T-helper 17 cell (primary cell): ENCODE data around the gene TREM2. TPM values are rescaled to one million over a fixed set of nuclear protein-coding genes. Genes with fewer than 3 reads are reported as not detected.

Experiments used
- ATAC-seq: fragments of 150-1000 bp; cut with Tn5 transposase; 2 replicates; pipeline ENCODE4 v1.10.0; 2021; ENCODE audit warnings: mild to moderate bottlenecking, moderate library complexity
- DNase-seq, 3 donors: peaks; one replicate each; pipeline versions ENCODE4 v3.0.0 to v3.0.0-alpha.2; 2020 to 2021
- H3K9me3 ChIP-seq: one replicate; pipeline ENCODE4 v1.7.0; 2013; ENCODE audit warnings: low read length, mild to moderate bottlenecking; ENCODE audit not compliant: control insufficient read depth, poor library complexity, severe bottlenecking
- H3K27ac Mint-ChIP-seq: one replicate; pipeline ENCODE4 v1.8.0; 2022; ENCODE audit warnings: mild to moderate bottlenecking, moderate library complexity, mixed read lengths
- H3K27me3 Mint-ChIP-seq: one replicate; pipeline ENCODE4 v1.8.0; 2022; ENCODE audit warnings: mixed read lengths
- H3K36me3 Mint-ChIP-seq: one replicate; pipeline ENCODE4 v1.8.0; 2022; ENCODE audit warnings: low read depth, mixed read lengths
- H3K4me1 Mint-ChIP-seq: one replicate; pipeline ENCODE4 v1.8.0; 2022; ENCODE audit warnings: mild to moderate bottlenecking, mixed read lengths
- H3K4me3 Mint-ChIP-seq: one replicate; pipeline ENCODE4 v1.8.0; 2022; ENCODE audit warnings: mild to moderate bottlenecking, moderate library complexity, mixed read lengths
- total RNA-seq, 4 donors: library from RNA in 2 of 4; stranded (reverse) in 2 of 4; gene quantifications; one replicate each; pipeline ENCODE4 v1.2.3 and lab custom pipeline; 2022 to 2026

The TREM2 gene
- total RNA-seq, 2 donors from 2014 or later, result not detected

GRCh38 chr6:41177287-41177686, 14.4 kb upstream of the TREM2 start:
- no peak overlapping the region for H3K4me3 Mint-ChIP-seq
- no peak overlapping the region for H3K27ac Mint-ChIP-seq
- DNase-seq, result no peak
- no peaks in the 10 kb centered on the region for H3K9me3 ChIP-seq
- H3K27me3 Mint-ChIP-seq, result peaks cover 42% of the 10 kb centered on the region
- ATAC-seq, result no peak
- peaks cover 12% of the 10 kb centered on the region for H3K4me1 Mint-ChIP-seq
- peaks cover 11% of the 10 kb centered on the region for H3K36me3 Mint-ChIP-seq

- DNase-seq, result no peak
- Mint-ChIP-seq H3K27ac (no peak overlapping the region), H3K4me1 (peaks cover 4% of the 10 kb centered on the region)
These were observed 13.3 kb upstream of the TREM2 start for GRCh38 chr6:41176189-41176588.

GRCh38 chr6:41175084-41175483, 12.2 kb upstream of the TREM2 start:
- no peak for ATAC-seq

More at GRCh38 chr6:41176189-41176588, 13.3 kb upstream of the TREM2 start:
- H3K9me3 ChIP-seq, result no peaks in the 10 kb centered on the region
- peaks cover 42% of the 10 kb centered on the region for H3K27me3 Mint-ChIP-seq
- ATAC-seq, result no peak
- H3K36me3 Mint-ChIP-seq, result peaks cover 11% of the 10 kb centered on the region
- H3K4me3 Mint-ChIP-seq, result no peak overlapping the region

GRCh38 chr6:41174610-41175009, 11.7 kb upstream of the TREM2 start:
- ATAC-seq, result no peak
- Mint-ChIP-seq H3K4me1 (peaks cover 4% of the 10 kb centered on the region), H3K36me3 (peaks cover 11% of the 10 kb centered on the region), H3K4me3 (no peak overlapping the region), H3K27me3 (peaks cover 35% of the 10 kb centered on the region), H3K27ac (no peak overlapping the region)
- H3K9me3 ChIP-seq, result no peaks in the 10 kb centered on the region
- no peak for DNase-seq

More at GRCh38 chr6:41175084-41175483, 12.2 kb upstream of the TREM2 start:
- H3K36me3 Mint-ChIP-seq, result peaks cover 11% of the 10 kb centered on the region
- peaks cover 40% of the 10 kb centered on the region for H3K27me3 Mint-ChIP-seq
- H3K27ac Mint-ChIP-seq, result no peak overlapping the region
- no peak for DNase-seq
- peaks cover 4% of the 10 kb centered on the region for H3K4me1 Mint-ChIP-seq
- no peaks in the 10 kb centered on the region for H3K9me3 ChIP-seq
- no peak overlapping the region for H3K4me3 Mint-ChIP-seq

GRCh38 chr6:41171908-41172307, 9.0 kb upstream of the TREM2 start:
- peaks cover 20% of the 10 kb centered on the region for H3K27me3 Mint-ChIP-seq
- H3K9me3 ChIP-seq, result no peaks in the 10 kb centered on the region
- ATAC-seq (no peak), DNase-seq (no peak)
- peaks cover 4% of the 10 kb centered on the region for H3K36me3 Mint-ChIP-seq
- no peak overlapping the region for H3K4me3 Mint-ChIP-seq
- H3K4me1 Mint-ChIP-seq, result no peaks in the 10 kb centered on the region
- H3K27ac Mint-ChIP-seq, result no peak overlapping the region

- H3K27ac Mint-ChIP-seq, result no peak overlapping the region
- H3K9me3 ChIP-seq, result no peaks in the 10 kb centered on the region
- no peak overlapping the region for H3K4me3 Mint-ChIP-seq
- H3K4me1 Mint-ChIP-seq, result no peaks in the 10 kb centered on the region
- peaks cover 12% of the 10 kb centered on the region for H3K27me3 Mint-ChIP-seq
- DNase-seq, result no peak
- no peak for ATAC-seq
- peaks cover 2% of the 10 kb centered on the region for H3K36me3 Mint-ChIP-seq
These were observed 7.7 kb upstream of the TREM2 start for GRCh38 chr6:41170547-41171160.

GRCh38 chr6:41167173-41167963, 4.5 kb upstream of the TREM2 start:
- Mint-ChIP-seq H3K36me3 (peaks cover 2% of the 10 kb centered on the region), H3K27me3 (peaks cover 17% of the 10 kb centered on the region), H3K4me1 (no peaks in the 10 kb centered on the region), H3K4me3 (no peak overlapping the region), H3K27ac (no peak overlapping the region)
- ATAC-seq (no peak), DNase-seq (no peak)
- no peaks in the 10 kb centered on the region for H3K9me3 ChIP-seq

- H3K27me3 Mint-ChIP-seq, result peaks cover 28% of the 10 kb centered on the region
- ATAC-seq, result no peak
- H3K4me1 Mint-ChIP-seq, result no peaks in the 10 kb centered on the region
These were observed 1.7 kb upstream of the TREM2 start for GRCh38 chr6:41164551-41165120.

GRCh38 chr6:41163419-41163717, 452 bp upstream of the TREM2 start:
- no peaks in the 10 kb centered on the region for H3K4me1 Mint-ChIP-seq
- ATAC-seq, result no peak
- DNase-seq, result no peak

More at GRCh38 chr6:41164551-41165120, 1.7 kb upstream of the TREM2 start:
- DNase-seq, result no peak
- no peak overlapping the region for H3K27ac Mint-ChIP-seq
- H3K36me3 Mint-ChIP-seq, result peaks cover 2% of the 10 kb centered on the region
- H3K9me3 ChIP-seq, result no peaks in the 10 kb centered on the region
- no peak overlapping the region for H3K4me3 Mint-ChIP-seq

GRCh38 chr6:41161851-41162552, 914 bp downstream of the TREM2 start:
- H3K27ac Mint-ChIP-seq, result peak overlapping the region; percentile 1
- H3K4me1 Mint-ChIP-seq, result no peaks in the 10 kb centered on the region
- ATAC-seq (no peak), DNase-seq (no peak)
- H3K27me3 Mint-ChIP-seq, result peaks cover 36% of the 10 kb centered on the region
- H3K4me3 Mint-ChIP-seq, result no peak overlapping the region
- H3K36me3 Mint-ChIP-seq, result peaks cover 2% of the 10 kb centered on the region
- no peaks in the 10 kb centered on the region for H3K9me3 ChIP-seq

More at GRCh38 chr6:41163419-41163717, 452 bp upstream of the TREM2 start:
- no peak overlapping the region for H3K27ac Mint-ChIP-seq
- H3K9me3 ChIP-seq, result no peaks in the 10 kb centered on the region
- no peak overlapping the region for H3K4me3 Mint-ChIP-seq
- peaks cover 2% of the 10 kb centered on the region for H3K36me3 Mint-ChIP-seq
- H3K27me3 Mint-ChIP-seq, result peaks cover 30% of the 10 kb centered on the region

- ATAC-seq (no peak), DNase-seq (no peak)
- H3K4me3 Mint-ChIP-seq, result no peak overlapping the region
- peaks cover 2% of the 10 kb centered on the region for H3K36me3 Mint-ChIP-seq
- H3K27ac Mint-ChIP-seq, result no peak overlapping the region
- peaks cover 38% of the 10 kb centered on the region for H3K27me3 Mint-ChIP-seq
- no peaks in the 10 kb centered on the region for H3K9me3 ChIP-seq
- H3K4me1 Mint-ChIP-seq, result no peaks in the 10 kb centered on the region
These were observed 1.5 kb downstream of the TREM2 start for GRCh38 chr6:41161380-41161779.

GRCh38 chr6:41160933-41161332, 2.0 kb downstream of the TREM2 start:
- peaks cover 40% of the 10 kb centered on the region for H3K27me3 Mint-ChIP-seq
- no peak overlapping the region for H3K4me3 Mint-ChIP-seq
- H3K36me3 Mint-ChIP-seq, result no peaks in the 10 kb centered on the region
- no peak overlapping the region for H3K27ac Mint-ChIP-seq
- DNase-seq (no peak), ATAC-seq (no peak)
- no peaks in the 10 kb centered on the region for H3K4me1 Mint-ChIP-seq
- no peaks in the 10 kb centered on the region for H3K9me3 ChIP-seq

- H3K27ac Mint-ChIP-seq, result no peak overlapping the region
- no peak overlapping the region for H3K4me3 Mint-ChIP-seq
- ATAC-seq (no peak), DNase-seq (no peak)
- no peaks in the 10 kb centered on the region for H3K36me3 Mint-ChIP-seq
- H3K4me1 Mint-ChIP-seq, result peaks cover 3% of the 10 kb centered on the region
- H3K27me3 Mint-ChIP-seq, result peaks cover 40% of the 10 kb centered on the region
- H3K9me3 ChIP-seq, result no peaks in the 10 kb centered on the region
These were observed 3.4 kb downstream of the TREM2 start for GRCh38 chr6:41159415-41160082.
